Body of pancreas (tissue), 4 donors: Measurements from ENCODE around the gene NUP214. TPM values are rescaled to one million over a fixed set of nuclear protein-coding genes. Genes with fewer than 3 reads are reported as not detected.
"Not testable (repeated sequence)": the region's sequence is repeated elsewhere in the genome, so short reads cannot be mapped to it uniquely, and the experiment has no call there.

ENCODE experiments used
- ATAC-seq: fragments of 150-250 bp; one replicate; pipeline ENCODE4 v1.9.1; 2016
- DNase-seq, 4 donors: peaks; one replicate each; pipeline ENCODE4 v3.0.0-alpha.2; 2019
- H3K27ac ChIP-seq, 4 donors: fragments of 200-600 bp; sonication (generic); 1 replicate in 3 of 4; 2 replicates in 1 of 4; pipeline versions ENCODE4 v1.5.1 to v1.6.1; 2016 to 2019; ENCODE audit warnings: mild to moderate bottlenecking in 1 of 4, mixed read lengths in 1 of 4, moderate library complexity in 1 of 4
- H3K27me3 ChIP-seq, 2 donors: fragments of 200-600 bp; sonication (generic); one replicate each; pipeline ENCODE4 v1.6.0; 2016; ENCODE audit warnings: mild to moderate bottlenecking in 1 of 2
- H3K36me3 ChIP-seq, 2 donors: fragments of 200-600 bp; sonication (generic); replicated peaks in 1 of 2; 2 replicates each; pipeline ENCODE4 v1.5.1; 2016; ENCODE audit warnings: low read depth in 2 of 2; ENCODE audit not compliant: insufficient read depth in 1 of 2
- H3K4me1 ChIP-seq: fragments of 200-600 bp; sonication (generic); one replicate; pipeline ENCODE4 v1.6.0; 2016
- H3K4me3 ChIP-seq, 2 donors: fragments of 200-600 bp; sonication (generic); 1 replicate in 1 of 2; 2 replicates in 1 of 2; pipeline ENCODE4 v1.5.1; 2016 to 2019
- H3K9me3 ChIP-seq, 3 donors: fragments of 200-600 bp; sonication (generic); 1 replicate in 2 of 3; 2 replicates in 1 of 3; pipeline ENCODE4 v1.5.1; 2016
- CTCF ChIP-seq, 7 experiments: fragments of 450-650 bp in 4 of 7; fragments of 200-600 bp in 3 of 7; sonication (generic) in 3 of 7; IDR thresholded peaks; one replicate each; pipeline ENCODE4 v1.5.1; 2016 to 2019; ENCODE audit warnings: antibody characterized with exemption in 7 of 7
- POLR2A ChIP-seq, 3 donors: fragments of 450-650 bp; IDR thresholded peaks; one replicate each; pipeline ENCODE4 v1.6.1; 2016; ENCODE audit warnings: antibody characterized with exemption in 3 of 3, mild to moderate bottlenecking in 2 of 3
- WGBS, 2 donors: methylation state at CpG; one replicate each; pipeline ENCODE4 v1.1.5; 2017; 5-methylcytosine and 5-hydroxymethylcytosine counted together
- intact Hi-C: fragments of 100-400 bp; cut with DNase I; formaldehyde crosslinking; loops from one replicate; pipeline ENCODE4 v1.15.1; 2023
- total RNA-seq, 2 donors: library from RNA; depleted of rRNA; stranded (reverse); fragments of >200 nt; gene quantifications; one replicate each; pipeline ENCODE4 v1.1.0, GENCODE V29; 2016

The NUP214 gene
- total RNA-seq, 2 donors from 2014 or later: 24.7 to 29.6 TPM

GRCh38 chr9:131239161-131239975, 114.0 kb downstream of the NUP214 start:
- DNase-seq: no peak
- 65 to 71% methylated on average over 16 to 18 of the region's 23 CpGs for WGBS, 2 donors

GRCh38 chr9:131240047-131240921, 114.9 kb downstream of the NUP214 start:
- Histone ChIP-seq H3K27me3 (no peaks in the 10 kb centered on the region), H3K4me3 (no peak overlapping the region), H3K36me3 (no peaks in the 10 kb centered on the region), H3K4me1 (peaks cover 24% of the 10 kb centered on the region), H3K27ac (no peak overlapping the region), H3K9me3 (no peaks in the 10 kb centered on the region)
- no peak for DNase-seq
- no peak for ATAC-seq
- TF ChIP-seq POLR2A (IDR thresholded peaks at IDR 0.05): no peak
- no peak for TF ChIP-seq CTCF (IDR thresholded peaks at IDR 0.05)
- intact Hi-C loops: no loop called here
- WGBS, 2 donors: 77 to 80% methylated on average over 22 of the region's 22 CpGs

More at GRCh38 chr9:131239161-131239975, 114.0 kb downstream of the NUP214 start:
- Histone ChIP-seq H3K9me3 (no peaks in the 10 kb centered on the region), H3K4me1 (peaks cover 24% of the 10 kb centered on the region), H3K36me3 (no peaks in the 10 kb centered on the region), H3K27ac (no peak overlapping the region), H3K4me3 (no peak overlapping the region), H3K27me3 (no peaks in the 10 kb centered on the region)
- intact Hi-C loops: no loop called here
- ATAC-seq: no peak
- no peak for TF ChIP-seq CTCF (IDR thresholded peaks at IDR 0.05)

GRCh38 chr9:131244331-131244730, 118.9 kb downstream of the NUP214 start:
- H3K27ac ChIP-seq, H3K4me3 ChIP-seq, H3K4me1 ChIP-seq, ATAC-seq, DNase-seq, intact Hi-C loops, H3K27me3 ChIP-seq, H3K36me3 ChIP-seq, H3K9me3 ChIP-seq: not testable (repeated sequence)
- 87 to 90% methylated on average over 5 of the region's 5 CpGs for WGBS, 2 donors

GRCh38 chr9:131246618-131247017, 121.2 kb downstream of the NUP214 start:
- Histone ChIP-seq H3K9me3 (no peaks in the 10 kb centered on the region), H3K27me3 (no peaks in the 10 kb centered on the region)
- 69 to 88% methylated on average over 4 of the region's 4 CpGs for WGBS, 2 donors

More at GRCh38 chr9:131246618-131247017, 121.2 kb downstream of the NUP214 start:
- intact Hi-C loops: no loop called here
- no peaks in the 10 kb centered on the region for H3K36me3 ChIP-seq
- no peak for ATAC-seq
- H3K4me1 ChIP-seq: no peaks in the 10 kb centered on the region
- no peak overlapping the region for H3K27ac ChIP-seq
- no peak for DNase-seq
- no peak overlapping the region for H3K4me3 ChIP-seq
- TF ChIP-seq POLR2A (IDR thresholded peaks at IDR 0.05) (no peak), CTCF (IDR thresholded peaks at IDR 0.05) (no peak)
